ENCODE data around the gene KRTAP10-12. TPM values are rescaled to one million over a fixed set of nuclear protein-coding genes. Genes with fewer than 3 reads are reported as not detected.
"Not testable (repeated sequence)": the region's sequence is repeated elsewhere in the genome, so short reads cannot be mapped to it uniquely, and the experiment has no call there.

Gene KRTAP10-12, protein sequence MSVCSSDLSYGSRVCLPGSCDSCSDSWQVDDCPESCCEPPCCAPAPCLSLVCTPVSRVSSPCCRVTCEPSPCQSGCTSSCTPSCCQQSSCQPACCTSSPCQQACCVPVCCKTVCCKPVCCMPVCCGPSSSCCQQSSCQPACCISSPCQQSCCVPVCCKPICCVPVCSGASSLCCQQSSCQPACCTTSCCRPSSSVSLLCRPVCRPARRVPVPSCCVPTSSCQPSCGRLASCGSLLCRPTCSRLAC
- total RNA-seq, result not detected
- polyA plus RNA-seq, result not detected
- long read RNA-seq, donor 1, result 0 reads
- long read RNA-seq, donor 2, result 0 reads

DNA sequence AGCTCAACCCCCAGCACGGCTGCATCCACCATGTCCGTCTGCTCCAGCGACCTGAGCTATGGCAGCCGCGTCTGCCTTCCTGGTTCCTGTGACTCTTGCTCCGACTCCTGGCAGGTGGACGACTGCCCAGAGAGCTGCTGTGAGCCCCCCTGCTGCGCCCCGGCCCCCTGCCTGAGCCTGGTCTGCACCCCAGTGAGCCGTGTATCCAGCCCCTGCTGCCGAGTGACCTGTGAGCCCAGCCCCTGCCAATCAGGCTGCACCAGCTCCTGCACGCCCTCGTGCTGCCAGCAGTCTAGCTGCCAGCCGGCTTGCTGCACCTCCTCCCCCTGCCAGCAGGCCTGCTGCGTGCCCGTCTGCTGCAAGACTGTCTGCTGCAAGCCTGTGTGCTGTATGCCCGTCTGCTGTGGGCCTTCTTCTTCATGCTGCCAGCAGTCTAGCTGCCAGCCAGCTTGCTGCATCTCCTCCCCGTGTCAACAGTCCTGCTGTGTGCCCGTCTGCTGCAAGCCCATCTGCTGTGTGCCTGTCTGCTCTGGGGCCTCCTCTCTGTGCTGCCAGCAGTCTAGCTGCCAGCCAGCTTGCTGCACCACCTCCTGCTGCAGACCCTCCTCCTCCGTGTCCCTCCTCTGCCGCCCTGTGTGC, at the start of gene KRTAP10-12:
KRTAP10-12 (plus strand) TSS at position 1 of the 639 bp plus-strand sequence; CDS start at position 31, 30 bp downstream.
- H3K4me1 ChIP-seq; H3K36me3 ChIP-seq; intact Hi-C loops (cut with DNase I; ENCODE audit: low total_unique reads); DNase-seq; H3K4me3 ChIP-seq; H3K27ac ChIP-seq: not testable (repeated sequence)
- H3K9me3 ChIP-seq, result peaks cover 0 to 23% (median 18%) of the 10 kb centered on the region in 8 donors
- WGBS, 5 donors, result 45 to 56% (median 50%) methylated on average over 13 to 21 of the region's 21 CpGs
- H3K27me3 ChIP-seq (replicated peaks in 1 of 7), result peaks cover 0 to 62% (median 51%) of the 10 kb centered on the region in 7 donors

DNA sequence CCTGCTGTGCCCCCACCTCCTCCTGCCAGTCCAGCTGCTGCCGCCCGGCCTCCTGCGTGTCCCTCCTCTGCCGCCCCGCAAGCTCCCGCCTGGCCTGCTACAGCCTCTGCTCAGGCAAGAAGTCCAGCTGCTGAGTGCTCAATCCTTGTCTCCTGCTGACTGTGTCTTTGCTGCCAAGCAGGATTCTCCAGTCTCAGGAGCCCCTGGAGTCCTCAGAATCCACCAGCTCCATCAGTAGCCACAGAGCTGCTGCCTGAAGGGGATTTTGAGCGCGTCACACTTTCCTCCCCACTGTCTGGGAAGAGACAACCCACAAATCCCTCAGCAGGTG, 49.8 kb upstream of the KRTAP10-12 start:
- no peak for DNase-seq
- Histone ChIP-seq H3K9me3 (peaks cover 0 to 34% (median 30%) of the 10 kb centered on the region in 8 donors), H3K36me3 (no peaks in the 10 kb centered on the region), H3K27me3 (replicated peaks in 1 of 7) (peaks cover 0 to 27% (median 0%) of the 10 kb centered on the region in 7 donors), H3K4me1 (no peaks in the 10 kb centered on the region), H3K27ac (no peak overlapping the region), H3K4me3 (no peak overlapping the region)
- WGBS, 5 donors, result 65 to 76% (median 75%) methylated on average over 8 of the region's 8 CpGs
- intact Hi-C loops (cut with DNase I; ENCODE audit: low total_unique reads), result no loop called here
- TF ChIP-seq POLR2AphosphoS5 (IDR thresholded peaks at IDR 0.05), result no peak
- TF ChIP-seq, protein P1, sequence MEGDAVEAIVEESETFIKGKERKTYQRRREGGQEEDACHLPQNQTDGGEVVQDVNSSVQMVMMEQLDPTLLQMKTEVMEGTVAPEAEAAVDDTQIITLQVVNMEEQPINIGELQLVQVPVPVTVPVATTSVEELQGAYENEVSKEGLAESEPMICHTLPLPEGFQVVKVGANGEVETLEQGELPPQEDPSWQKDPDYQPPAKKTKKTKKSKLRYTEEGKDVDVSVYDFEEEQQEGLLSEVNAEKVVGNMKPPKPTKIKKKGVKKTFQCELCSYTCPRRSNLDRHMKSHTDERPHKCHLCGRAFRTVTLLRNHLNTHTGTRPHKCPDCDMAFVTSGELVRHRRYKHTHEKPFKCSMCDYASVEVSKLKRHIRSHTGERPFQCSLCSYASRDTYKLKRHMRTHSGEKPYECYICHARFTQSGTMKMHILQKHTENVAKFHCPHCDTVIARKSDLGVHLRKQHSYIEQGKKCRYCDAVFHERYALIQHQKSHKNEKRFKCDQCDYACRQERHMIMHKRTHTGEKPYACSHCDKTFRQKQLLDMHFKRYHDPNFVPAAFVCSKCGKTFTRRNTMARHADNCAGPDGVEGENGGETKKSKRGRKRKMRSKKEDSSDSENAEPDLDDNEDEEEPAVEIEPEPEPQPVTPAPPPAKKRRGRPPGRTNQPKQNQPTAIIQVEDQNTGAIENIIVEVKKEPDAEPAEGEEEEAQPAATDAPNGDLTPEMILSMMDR (IDR thresholded peaks at IDR 0.05 in 8 of 11, conservative IDR thresholded peaks at IDR 0.05 in 3 of 11), result no peak
- no peak for TF ChIP-seq POLR2A (IDR thresholded peaks at IDR 0.05)

DNA sequence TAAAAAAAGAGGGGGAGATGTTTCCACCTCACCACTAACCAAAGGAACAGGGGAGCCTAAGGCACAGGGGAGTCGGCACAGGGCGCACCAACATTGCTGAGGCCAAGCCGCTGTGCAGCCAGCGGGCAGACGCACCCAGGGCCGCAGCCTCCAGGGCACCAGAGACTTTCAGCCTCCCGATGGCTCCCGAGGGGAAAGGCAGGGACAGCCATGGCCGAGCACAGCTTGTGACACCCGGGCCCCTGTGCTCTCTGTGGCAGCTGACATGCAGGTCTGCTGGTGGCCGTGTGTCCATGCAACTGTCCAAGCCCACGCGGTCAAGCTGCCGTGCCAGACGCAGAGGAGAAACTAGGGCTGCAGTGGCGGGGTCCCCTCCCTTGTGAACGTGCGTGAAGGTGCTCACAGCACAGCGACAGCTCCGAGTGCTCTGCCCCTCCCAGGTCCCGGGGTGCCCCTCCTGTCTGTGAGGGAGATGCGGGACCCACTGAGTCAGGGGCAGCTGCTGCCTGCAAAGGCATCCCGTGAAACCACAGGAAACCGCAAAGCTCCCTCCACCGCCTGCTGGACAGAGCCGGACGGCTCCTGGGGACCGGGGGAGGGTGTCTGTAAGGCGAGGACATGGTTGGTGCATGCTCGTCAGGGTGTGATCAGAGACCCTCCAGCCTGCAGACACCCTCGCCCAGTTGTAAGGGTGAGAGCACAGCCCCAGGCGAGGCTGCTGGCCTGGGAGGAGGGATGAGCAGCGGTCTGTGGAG, 48.2 kb upstream of the KRTAP10-12 start:
- TF ChIP-seq POLR2AphosphoS5 (IDR thresholded peaks at IDR 0.05), result no peak
- no peak for TF ChIP-seq POLR2A (IDR thresholded peaks at IDR 0.05)
- TF ChIP-seq, protein P1 (IDR thresholded peaks at IDR 0.05 in 8 of 11, conservative IDR thresholded peaks at IDR 0.05 in 3 of 11), result no peak
- Histone ChIP-seq H3K36me3 (no peaks in the 10 kb centered on the region), H3K4me1 (no peaks in the 10 kb centered on the region), H3K4me3 (no peak overlapping the region), H3K27ac (no peak overlapping the region), H3K9me3 (peaks cover 0 to 21% (median 19%) of the 10 kb centered on the region in 8 donors), H3K27me3 (replicated peaks in 1 of 7) (peaks cover 0 to 29% (median 0%) of the 10 kb centered on the region in 7 donors)
- intact Hi-C loops (cut with DNase I; ENCODE audit: low total_unique reads), result no loop called here
- no peak for DNase-seq
- 74 to 78% (median 76%) methylated on average over 13 to 33 of the region's 33 CpGs for WGBS, 5 donors

DNA sequence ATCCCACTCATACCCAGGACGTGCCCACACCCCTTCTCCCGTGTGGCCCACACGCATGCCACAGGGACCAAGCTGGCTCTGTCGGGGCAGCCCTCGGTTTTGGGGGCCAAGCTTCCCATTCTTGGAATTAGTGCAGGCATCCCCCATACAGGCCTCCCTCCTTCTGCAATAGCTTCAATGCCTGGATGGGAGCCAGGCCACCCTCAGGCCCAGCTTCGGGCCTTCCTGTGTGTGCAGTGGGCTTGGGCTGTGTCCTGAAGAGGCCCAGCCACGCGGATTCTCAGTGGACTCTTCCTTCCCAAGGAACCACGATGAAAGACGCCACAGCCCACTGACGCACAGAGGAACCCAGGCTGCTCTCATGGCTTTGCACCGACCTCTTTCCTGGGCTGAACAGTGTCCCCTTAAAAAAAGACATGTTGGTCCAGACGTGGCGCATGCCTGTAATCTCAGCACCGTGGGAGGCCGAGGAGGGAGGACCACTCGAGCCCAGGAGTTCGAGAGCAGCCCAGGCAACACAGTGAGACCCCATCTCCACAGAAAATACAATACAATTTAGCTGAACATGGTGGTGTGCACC, 47.4 kb upstream of the KRTAP10-12 start:
- no peaks in the 10 kb centered on the region for H3K4me1 ChIP-seq
- 83 to 90% (median 88%) methylated on average over 14 to 18 of the region's 18 CpGs for WGBS, 5 donors
- TF ChIP-seq, protein P1 (IDR thresholded peaks at IDR 0.05 in 8 of 11, conservative IDR thresholded peaks at IDR 0.05 in 3 of 11), result no peak
- TF ChIP-seq POLR2AphosphoS5 (IDR thresholded peaks at IDR 0.05) (no peak), POLR2A (IDR thresholded peaks at IDR 0.05) (no peak)
- peaks cover 0 to 35% (median 0%) of the 10 kb centered on the region in 7 donors for H3K27me3 ChIP-seq (replicated peaks in 1 of 7)
- intact Hi-C loops (cut with DNase I; ENCODE audit: low total_unique reads), result no loop called here
- H3K27ac ChIP-seq, result no peak overlapping the region
- H3K4me3 ChIP-seq, result no peak overlapping the region
- DNase-seq, result no peak
- H3K9me3 ChIP-seq, result peaks cover 0 to 12% (median 11%) of the 10 kb centered on the region in 8 donors
- H3K36me3 ChIP-seq, result no peaks in the 10 kb centered on the region

Data from spleen (tissue), 13 donors.